Measurements from ENCODE around the gene OR52J3. TPM values are rescaled to one million over a fixed set of nuclear protein-coding genes. Genes with fewer than 3 reads are reported as not detected.

OR52J3 gene
- total RNA-seq, 2 experiments from 2014 or later, result not detected

DNA sequence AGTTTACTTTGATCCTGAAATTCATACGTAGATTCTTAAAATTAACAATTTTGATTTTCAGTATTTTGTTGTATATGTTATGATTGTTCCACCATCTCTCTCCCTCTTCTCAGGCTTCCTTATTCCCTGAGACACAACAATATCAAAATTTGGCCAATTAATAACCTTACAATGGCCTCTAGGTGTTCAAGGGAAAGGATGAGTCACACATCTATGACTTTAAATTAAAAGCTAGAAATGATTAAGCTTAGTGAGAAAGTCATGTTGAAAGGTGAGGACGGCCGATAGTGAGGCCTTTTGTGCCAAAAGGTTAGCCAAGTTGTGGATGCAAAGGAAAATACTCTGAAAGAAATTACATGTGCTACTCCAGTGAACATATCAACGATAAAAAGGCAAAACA, 5.5 kb upstream of the OR52J3 start:
- ChIA-PET CTCF (no interaction called here), POLR2A (no interaction called here)
- no peaks in the 10 kb centered on the region for H3K9me3 Mint-ChIP-seq
- H3K27ac Mint-ChIP-seq, result no peak overlapping the region
- no peaks in the 10 kb centered on the region for H3K36me3 Mint-ChIP-seq (ENCODE audit: low read depth)
- intact Hi-C loops (cut with DNase I, micrococcal nuclease), result no loop called here
- Histone ChIP-seq H3K27ac (ENCODE audit: low read depth in 1 of 2, low read length in 2 of 2) (no peak overlapping the region), H3K27me3 (ENCODE audit: control insufficient read depth in 1 of 2, insufficient read depth in 2 of 2, low read length in 2 of 2) (no peaks in the 10 kb centered on the region), H3K36me3 (ENCODE audit: insufficient read depth, low read length) (no peaks in the 10 kb centered on the region), H3K4me3 (ENCODE audit: low read length) (no peak overlapping the region), H3K4me1 (ENCODE audit: insufficient read depth, low read length) (no peaks in the 10 kb centered on the region), H3K9me3 (ENCODE audit: control insufficient read depth in 1 of 2, insufficient read depth in 1 of 2, low read length in 2 of 2) (no peaks in the 10 kb centered on the region)
- ATAC-seq (ENCODE audit: poor library complexity), result no peak
- no peaks in the 10 kb centered on the region for H3K27me3 Mint-ChIP-seq
- no peak for DNase-seq
- no peaks in the 10 kb centered on the region for H3K4me1 Mint-ChIP-seq (ENCODE audit: low read depth)
- TF ChIP-seq, protein P1, sequence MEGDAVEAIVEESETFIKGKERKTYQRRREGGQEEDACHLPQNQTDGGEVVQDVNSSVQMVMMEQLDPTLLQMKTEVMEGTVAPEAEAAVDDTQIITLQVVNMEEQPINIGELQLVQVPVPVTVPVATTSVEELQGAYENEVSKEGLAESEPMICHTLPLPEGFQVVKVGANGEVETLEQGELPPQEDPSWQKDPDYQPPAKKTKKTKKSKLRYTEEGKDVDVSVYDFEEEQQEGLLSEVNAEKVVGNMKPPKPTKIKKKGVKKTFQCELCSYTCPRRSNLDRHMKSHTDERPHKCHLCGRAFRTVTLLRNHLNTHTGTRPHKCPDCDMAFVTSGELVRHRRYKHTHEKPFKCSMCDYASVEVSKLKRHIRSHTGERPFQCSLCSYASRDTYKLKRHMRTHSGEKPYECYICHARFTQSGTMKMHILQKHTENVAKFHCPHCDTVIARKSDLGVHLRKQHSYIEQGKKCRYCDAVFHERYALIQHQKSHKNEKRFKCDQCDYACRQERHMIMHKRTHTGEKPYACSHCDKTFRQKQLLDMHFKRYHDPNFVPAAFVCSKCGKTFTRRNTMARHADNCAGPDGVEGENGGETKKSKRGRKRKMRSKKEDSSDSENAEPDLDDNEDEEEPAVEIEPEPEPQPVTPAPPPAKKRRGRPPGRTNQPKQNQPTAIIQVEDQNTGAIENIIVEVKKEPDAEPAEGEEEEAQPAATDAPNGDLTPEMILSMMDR (IDR thresholded peaks at IDR 0.05), result no peak
- H3K4me3 Mint-ChIP-seq, result no peak overlapping the region

- H3K36me3 ChIP-seq (ENCODE audit: insufficient read depth, low read length), result no peaks in the 10 kb centered on the region
- H3K27me3 ChIP-seq (ENCODE audit: control insufficient read depth in 1 of 2, insufficient read depth in 2 of 2, low read length in 2 of 2), result no peaks in the 10 kb centered on the region
- CTCF ChIA-PET, result no interaction called here
- no peaks in the 10 kb centered on the region for H3K9me3 ChIP-seq (ENCODE audit: control insufficient read depth in 1 of 2, insufficient read depth in 1 of 2, low read length in 2 of 2)
- Mint-ChIP-seq H3K27me3 (no peaks in the 10 kb centered on the region), H3K27ac (no peak overlapping the region), H3K9me3 (no peaks in the 10 kb centered on the region), H3K4me3 (no peak overlapping the region), H3K4me1 (ENCODE audit: low read depth) (no peaks in the 10 kb centered on the region), H3K36me3 (ENCODE audit: low read depth) (no peaks in the 10 kb centered on the region)
- TF ChIP-seq, protein P1 (IDR thresholded peaks at IDR 0.05), result no peak
- ATAC-seq (ENCODE audit: poor library complexity) (no peak), DNase-seq (no peak)
- no peaks in the 10 kb centered on the region for H3K4me1 ChIP-seq (ENCODE audit: insufficient read depth, low read length)
- H3K27ac ChIP-seq (ENCODE audit: low read depth in 1 of 2, low read length in 2 of 2), result no peak overlapping the region
- H3K4me3 ChIP-seq (ENCODE audit: low read length), result no peak overlapping the region
- POLR2A ChIA-PET, result no interaction called here
- intact Hi-C loops (cut with DNase I, micrococcal nuclease), result no loop called here
These were observed 4.2 kb upstream of the OR52J3 start for GRCh38 chr11:5042091-5042490.

DNA sequence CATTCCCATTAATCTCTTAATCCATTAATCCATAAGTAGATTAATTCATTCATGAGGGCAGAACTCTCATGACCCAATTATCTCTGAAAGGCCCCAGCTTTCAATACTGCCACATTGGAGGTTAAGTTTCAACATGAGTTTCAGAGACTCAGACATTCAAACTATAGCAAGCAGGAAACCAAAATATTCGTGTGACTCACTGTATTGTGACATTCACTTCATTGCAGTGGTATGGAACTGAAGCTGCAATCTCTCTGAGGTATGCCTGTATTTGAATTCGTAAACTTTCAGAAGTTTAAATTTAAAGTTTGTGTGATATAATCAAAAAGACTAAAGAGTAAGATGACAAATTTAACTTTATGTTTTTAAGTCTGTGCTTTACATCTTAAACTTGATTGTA, 2.9 kb upstream of the OR52J3 start:
- no peak overlapping the region for H3K4me3 Mint-ChIP-seq
- intact Hi-C loops (cut with DNase I, micrococcal nuclease), result no loop called here
- no peaks in the 10 kb centered on the region for H3K27me3 Mint-ChIP-seq
- Histone ChIP-seq H3K4me1 (ENCODE audit: insufficient read depth, low read length) (no peaks in the 10 kb centered on the region), H3K36me3 (ENCODE audit: insufficient read depth, low read length) (no peaks in the 10 kb centered on the region), H3K9me3 (ENCODE audit: control insufficient read depth in 1 of 2, insufficient read depth in 1 of 2, low read length in 2 of 2) (no peaks in the 10 kb centered on the region), H3K4me3 (ENCODE audit: low read length) (no peak overlapping the region), H3K27ac (ENCODE audit: low read depth in 1 of 2, low read length in 2 of 2) (no peak overlapping the region), H3K27me3 (ENCODE audit: control insufficient read depth in 1 of 2, insufficient read depth in 2 of 2, low read length in 2 of 2) (no peaks in the 10 kb centered on the region)
- CTCF ChIA-PET, result no interaction called here
- DNase-seq (no peak), ATAC-seq (ENCODE audit: poor library complexity) (no peak)
- POLR2A ChIA-PET, result no interaction called here
- no peaks in the 10 kb centered on the region for H3K4me1 Mint-ChIP-seq (ENCODE audit: low read depth)
- H3K27ac Mint-ChIP-seq, result no peak overlapping the region
- TF ChIP-seq, protein P1 (IDR thresholded peaks at IDR 0.05), result no peak
- no peaks in the 10 kb centered on the region for H3K36me3 Mint-ChIP-seq (ENCODE audit: low read depth)
- no peaks in the 10 kb centered on the region for H3K9me3 Mint-ChIP-seq

Measured in CD4-positive, alpha-beta T cell (primary cell).